Measurements from ENCODE around the gene VPS33B. TPM values are rescaled to one million over a fixed set of nuclear protein-coding genes. Genes with fewer than 3 reads are reported as not detected.

The VPS33B gene
- total and polyA plus RNA-seq, 2 of the 13 experiments (the other 11 are each of a cell fraction or from before 2014, with no cell fraction given): 15.8 to 16.5 TPM

DNA sequence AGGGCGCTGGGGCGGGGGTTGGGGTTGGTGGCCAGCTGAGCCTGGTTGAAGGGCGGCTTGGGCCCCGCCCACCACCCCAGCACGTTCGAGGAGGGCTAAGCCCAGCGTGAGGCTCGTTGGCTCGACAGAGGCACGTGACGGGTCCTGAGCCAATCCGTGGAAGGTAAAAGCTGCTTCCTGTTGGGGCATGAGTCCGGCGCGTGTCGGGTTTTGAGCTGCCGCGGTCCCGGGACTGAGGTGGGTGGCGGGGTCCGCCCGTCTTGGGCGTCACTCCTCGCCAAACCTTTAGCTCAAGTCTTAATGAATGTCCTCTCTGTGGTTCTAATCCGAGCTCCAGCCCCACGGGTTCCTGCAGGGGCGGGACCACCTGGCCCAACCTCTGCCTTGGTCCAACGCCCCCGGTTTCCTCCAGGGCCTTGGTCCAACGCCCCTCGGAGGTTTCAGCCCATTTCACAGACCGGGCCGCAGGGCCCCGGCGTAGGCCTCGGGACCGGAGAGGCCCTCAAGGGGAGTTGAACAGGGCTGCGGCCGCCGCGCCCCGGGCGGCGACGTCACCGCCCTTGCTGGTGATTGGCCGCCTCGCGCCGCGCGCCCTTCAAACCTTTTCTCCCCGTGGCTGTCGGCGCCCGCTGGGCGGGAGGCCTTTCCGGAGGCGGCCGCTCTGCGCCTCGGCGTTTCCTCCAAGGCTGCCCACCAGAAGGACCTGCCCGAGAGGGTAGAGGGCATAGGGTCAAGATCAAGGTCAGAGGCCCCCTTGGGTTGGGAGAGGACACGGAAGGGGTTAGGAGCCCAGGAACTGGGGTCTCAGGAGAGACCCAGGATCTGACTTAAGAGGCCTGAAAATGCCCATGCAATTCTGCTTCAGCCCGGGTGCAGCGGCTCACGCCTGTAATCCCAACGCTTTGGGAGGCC is 67.4 kb downstream of the VPS33B start, which contains the start of gene RCCD1 (continued):
- TF ChIP-seq, protein P1, sequence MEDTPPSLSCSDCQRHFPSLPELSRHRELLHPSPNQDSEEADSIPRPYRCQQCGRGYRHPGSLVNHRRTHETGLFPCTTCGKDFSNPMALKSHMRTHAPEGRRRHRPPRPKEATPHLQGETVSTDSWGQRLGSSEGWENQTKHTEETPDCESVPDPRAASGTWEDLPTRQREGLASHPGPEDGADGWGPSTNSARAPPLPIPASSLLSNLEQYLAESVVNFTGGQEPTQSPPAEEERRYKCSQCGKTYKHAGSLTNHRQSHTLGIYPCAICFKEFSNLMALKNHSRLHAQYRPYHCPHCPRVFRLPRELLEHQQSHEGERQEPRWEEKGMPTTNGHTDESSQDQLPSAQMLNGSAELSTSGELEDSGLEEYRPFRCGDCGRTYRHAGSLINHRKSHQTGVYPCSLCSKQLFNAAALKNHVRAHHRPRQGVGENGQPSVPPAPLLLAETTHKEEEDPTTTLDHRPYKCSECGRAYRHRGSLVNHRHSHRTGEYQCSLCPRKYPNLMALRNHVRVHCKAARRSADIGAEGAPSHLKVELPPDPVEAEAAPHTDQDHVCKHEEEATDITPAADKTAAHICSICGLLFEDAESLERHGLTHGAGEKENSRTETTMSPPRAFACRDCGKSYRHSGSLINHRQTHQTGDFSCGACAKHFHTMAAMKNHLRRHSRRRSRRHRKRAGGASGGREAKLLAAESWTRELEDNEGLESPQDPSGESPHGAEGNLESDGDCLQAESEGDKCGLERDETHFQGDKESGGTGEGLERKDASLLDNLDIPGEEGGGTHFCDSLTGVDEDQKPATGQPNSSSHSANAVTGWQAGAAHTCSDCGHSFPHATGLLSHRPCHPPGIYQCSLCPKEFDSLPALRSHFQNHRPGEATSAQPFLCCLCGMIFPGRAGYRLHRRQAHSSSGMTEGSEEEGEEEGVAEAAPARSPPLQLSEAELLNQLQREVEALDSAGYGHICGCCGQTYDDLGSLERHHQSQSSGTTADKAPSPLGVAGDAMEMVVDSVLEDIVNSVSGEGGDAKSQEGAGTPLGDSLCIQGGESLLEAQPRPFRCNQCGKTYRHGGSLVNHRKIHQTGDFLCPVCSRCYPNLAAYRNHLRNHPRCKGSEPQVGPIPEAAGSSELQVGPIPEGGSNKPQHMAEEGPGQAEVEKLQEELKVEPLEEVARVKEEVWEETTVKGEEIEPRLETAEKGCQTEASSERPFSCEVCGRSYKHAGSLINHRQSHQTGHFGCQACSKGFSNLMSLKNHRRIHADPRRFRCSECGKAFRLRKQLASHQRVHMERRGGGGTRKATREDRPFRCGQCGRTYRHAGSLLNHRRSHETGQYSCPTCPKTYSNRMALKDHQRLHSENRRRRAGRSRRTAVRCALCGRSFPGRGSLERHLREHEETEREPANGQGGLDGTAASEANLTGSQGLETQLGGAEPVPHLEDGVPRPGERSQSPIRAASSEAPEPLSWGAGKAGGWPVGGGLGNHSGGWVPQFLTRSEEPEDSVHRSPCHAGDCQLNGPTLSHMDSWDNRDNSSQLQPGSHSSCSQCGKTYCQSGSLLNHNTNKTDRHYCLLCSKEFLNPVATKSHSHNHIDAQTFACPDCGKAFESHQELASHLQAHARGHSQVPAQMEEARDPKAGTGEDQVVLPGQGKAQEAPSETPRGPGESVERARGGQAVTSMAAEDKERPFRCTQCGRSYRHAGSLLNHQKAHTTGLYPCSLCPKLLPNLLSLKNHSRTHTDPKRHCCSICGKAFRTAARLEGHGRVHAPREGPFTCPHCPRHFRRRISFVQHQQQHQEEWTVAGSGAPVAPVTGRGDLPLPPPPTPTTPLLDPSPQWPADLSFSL (CRISPR knock-in tag; IDR thresholded peaks at IDR 0.05): no peak
- TF ChIP-seq, protein P2, sequence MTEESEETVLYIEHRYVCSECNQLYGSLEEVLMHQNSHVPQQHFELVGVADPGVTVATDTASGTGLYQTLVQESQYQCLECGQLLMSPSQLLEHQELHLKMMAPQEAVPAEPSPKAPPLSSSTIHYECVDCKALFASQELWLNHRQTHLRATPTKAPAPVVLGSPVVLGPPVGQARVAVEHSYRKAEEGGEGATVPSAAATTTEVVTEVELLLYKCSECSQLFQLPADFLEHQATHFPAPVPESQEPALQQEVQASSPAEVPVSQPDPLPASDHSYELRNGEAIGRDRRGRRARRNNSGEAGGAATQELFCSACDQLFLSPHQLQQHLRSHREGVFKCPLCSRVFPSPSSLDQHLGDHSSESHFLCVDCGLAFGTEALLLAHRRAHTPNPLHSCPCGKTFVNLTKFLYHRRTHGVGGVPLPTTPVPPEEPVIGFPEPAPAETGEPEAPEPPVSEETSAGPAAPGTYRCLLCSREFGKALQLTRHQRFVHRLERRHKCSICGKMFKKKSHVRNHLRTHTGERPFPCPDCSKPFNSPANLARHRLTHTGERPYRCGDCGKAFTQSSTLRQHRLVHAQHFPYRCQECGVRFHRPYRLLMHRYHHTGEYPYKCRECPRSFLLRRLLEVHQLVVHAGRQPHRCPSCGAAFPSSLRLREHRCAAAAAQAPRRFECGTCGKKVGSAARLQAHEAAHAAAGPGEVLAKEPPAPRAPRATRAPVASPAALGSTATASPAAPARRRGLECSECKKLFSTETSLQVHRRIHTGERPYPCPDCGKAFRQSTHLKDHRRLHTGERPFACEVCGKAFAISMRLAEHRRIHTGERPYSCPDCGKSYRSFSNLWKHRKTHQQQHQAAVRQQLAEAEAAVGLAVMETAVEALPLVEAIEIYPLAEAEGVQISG (CRISPR knock-in tag; IDR thresholded peaks at IDR 0.05): peak; percentile 74
- TF ChIP-seq POLR2A (IDR thresholded peaks at IDR 0.05; ENCODE audit: insufficient read depth in 1 of 2, low read depth in 2 of 2, low read length in 2 of 2): peak; percentile 77 to 82
- TF ChIP-seq ZNF3 (CRISPR knock-in tag; IDR thresholded peaks at IDR 0.05): no peak
- TF ChIP-seq RBM22 (optimal IDR thresholded peaks at IDR 0.05; ENCODE audit: low read length): peak; percentile 65
- TF ChIP-seq ZNF577 (CRISPR knock-in tag; IDR thresholded peaks at IDR 0.05; ENCODE audit: borderline replicate concordance, low read depth): no peak
- TF ChIP-seq, protein P3, sequence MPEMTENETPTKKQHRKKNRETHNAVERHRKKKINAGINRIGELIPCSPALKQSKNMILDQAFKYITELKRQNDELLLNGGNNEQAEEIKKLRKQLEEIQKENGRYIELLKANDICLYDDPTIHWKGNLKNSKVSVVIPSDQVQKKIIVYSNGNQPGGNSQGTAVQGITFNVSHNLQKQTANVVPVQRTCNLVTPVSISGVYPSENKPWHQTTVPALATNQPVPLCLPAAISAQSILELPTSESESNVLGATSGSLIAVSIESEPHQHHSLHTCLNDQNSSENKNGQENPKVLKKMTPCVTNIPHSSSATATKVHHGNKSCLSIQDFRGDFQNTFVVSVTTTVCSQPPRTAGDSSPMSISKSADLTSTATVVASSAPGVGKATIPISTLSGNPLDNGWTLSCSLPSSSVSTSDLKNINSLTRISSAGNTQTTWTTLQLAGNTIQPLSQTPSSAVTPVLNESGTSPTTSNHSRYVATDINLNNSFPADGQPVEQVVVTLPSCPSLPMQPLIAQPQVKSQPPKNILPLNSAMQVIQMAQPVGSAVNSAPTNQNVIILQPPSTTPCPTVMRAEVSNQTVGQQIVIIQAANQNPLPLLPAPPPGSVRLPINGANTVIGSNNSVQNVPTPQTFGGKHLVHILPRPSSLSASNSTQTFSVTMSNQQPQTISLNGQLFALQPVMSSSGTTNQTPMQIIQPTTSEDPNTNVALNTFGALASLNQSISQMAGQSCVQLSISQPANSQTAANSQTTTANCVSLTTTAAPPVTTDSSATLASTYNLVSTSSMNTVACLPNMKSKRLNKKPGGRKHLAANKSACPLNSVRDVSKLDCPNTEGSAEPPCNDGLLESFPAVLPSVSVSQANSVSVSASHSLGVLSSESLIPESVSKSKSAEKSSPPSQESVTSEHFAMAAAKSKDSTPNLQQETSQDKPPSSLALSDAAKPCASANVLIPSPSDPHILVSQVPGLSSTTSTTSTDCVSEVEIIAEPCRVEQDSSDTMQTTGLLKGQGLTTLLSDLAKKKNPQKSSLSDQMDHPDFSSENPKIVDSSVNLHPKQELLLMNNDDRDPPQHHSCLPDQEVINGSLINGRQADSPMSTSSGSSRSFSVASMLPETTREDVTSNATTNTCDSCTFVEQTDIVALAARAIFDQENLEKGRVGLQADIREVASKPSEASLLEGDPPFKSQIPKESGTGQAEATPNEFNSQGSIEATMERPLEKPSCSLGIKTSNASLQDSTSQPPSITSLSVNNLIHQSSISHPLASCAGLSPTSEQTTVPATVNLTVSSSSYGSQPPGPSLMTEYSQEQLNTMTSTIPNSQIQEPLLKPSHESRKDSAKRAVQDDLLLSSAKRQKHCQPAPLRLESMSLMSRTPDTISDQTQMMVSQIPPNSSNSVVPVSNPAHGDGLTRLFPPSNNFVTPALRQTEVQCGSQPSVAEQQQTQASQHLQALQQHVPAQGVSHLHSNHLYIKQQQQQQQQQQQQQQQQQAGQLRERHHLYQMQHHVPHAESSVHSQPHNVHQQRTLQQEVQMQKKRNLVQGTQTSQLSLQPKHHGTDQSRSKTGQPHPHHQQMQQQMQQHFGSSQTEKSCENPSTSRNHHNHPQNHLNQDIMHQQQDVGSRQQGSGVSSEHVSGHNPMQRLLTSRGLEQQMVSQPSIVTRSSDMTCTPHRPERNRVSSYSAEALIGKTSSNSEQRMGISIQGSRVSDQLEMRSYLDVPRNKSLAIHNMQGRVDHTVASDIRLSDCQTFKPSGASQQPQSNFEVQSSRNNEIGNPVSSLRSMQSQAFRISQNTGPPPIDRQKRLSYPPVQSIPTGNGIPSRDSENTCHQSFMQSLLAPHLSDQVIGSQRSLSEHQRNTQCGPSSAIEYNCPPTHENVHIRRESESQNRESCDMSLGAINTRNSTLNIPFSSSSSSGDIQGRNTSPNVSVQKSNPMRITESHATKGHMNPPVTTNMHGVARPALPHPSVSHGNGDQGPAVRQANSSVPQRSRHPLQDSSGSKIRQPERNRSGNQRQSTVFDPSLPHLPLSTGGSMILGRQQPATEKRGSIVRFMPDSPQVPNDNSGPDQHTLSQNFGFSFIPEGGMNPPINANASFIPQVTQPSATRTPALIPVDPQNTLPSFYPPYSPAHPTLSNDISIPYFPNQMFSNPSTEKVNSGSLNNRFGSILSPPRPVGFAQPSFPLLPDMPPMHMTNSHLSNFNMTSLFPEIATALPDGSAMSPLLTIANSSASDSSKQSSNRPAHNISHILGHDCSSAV (CRISPR knock-in tag; IDR thresholded peaks at IDR 0.05; ENCODE audit: borderline replicate concordance): no peak
- TF ChIP-seq, protein P4, sequence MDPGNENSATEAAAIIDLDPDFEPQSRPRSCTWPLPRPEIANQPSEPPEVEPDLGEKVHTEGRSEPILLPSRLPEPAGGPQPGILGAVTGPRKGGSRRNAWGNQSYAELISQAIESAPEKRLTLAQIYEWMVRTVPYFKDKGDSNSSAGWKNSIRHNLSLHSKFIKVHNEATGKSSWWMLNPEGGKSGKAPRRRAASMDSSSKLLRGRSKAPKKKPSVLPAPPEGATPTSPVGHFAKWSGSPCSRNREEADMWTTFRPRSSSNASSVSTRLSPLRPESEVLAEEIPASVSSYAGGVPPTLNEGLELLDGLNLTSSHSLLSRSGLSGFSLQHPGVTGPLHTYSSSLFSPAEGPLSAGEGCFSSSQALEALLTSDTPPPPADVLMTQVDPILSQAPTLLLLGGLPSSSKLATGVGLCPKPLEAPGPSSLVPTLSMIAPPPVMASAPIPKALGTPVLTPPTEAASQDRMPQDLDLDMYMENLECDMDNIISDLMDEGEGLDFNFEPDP (CRISPR knock-in tag; conservative IDR thresholded peaks at IDR 0.05): no peak
